ENCODE measurements around the gene COL6A2.
"Not testable (repeated sequence)": the region's sequence is repeated elsewhere in the genome, so short reads cannot be mapped to it uniquely, and the experiment has no call there.

COL6A2 gene

DNA sequence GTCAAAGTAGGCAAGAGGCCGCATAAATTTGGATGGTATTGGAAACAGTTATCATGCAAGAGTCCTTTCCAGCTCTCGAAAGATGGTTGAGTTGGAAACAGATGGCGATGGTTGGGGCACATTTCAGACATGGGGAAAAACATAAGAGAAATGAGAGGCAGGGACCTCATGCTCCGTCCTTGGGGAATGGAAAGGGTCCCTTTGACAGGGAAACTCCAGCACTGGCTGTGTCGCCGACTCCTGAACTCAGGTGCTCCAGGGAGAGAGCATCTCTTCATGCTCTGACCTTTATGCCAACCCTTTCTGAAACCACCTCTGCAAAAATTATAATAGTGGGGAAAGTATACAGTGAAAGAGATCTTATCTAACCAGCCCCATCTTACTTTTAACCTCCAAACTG, 36.8 kb upstream of the COL6A2 start:
- no peak for DNase-seq

DNA sequence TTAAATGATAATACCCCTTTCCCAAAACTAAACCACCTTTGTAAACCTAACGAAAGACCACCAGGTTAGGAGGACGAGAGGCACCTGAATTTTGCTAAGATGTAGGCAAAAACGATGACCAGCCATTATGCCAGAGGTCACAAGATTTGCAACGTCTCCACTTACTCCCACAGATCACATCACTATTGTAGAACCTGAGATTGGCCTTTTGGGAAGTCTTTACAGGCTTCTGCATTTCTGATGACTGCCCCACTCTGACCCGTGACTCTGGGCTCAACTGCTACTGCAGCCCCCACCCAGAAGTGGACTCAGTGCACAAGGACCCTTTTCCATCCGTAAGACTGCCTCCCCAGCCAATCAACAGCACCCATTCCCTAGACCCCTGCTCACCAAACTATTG, 36.4 kb upstream of the COL6A2 start:
- DNase-seq: no peak

- DNase-seq: no peak
These were observed 36.0 kb upstream of the COL6A2 start for GRCh38 chr21:46061950-46062349.

DNA sequence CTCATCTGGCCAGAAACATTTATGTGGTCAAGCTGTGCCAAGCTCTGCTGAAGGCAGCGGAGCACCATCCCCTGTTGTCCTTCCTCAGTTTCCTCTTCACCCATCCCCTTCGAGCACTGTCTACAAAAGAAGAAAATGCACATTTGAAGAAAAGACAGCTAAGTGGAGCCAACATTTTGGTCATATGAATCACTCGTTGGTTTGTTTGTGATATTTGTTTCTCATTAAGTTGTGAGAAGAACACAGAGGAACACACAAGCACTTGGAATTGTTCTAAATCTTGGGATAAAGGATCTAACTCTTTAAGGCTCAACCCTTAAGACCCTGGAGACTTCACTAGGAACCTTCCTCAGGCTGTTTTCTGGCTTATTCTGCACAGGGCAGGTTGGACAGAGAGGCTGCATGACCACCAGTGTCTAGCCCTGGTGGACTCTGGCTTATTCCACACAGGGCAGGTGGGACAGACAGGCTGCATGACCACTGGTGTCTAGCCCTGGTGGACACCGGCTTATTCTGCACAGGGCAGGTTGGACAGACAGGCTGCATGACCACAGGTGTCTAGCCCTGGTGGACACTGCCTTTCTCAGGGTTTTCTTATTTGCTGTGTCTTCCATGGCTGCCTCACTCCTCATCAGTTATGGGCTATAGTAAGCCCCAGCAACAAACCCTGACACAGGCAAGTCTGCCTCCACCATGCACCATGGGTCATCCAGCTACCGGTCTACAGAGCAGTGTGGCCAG, 35.3 kb upstream of the COL6A2 start:
- DNase-seq: no peak

DNA sequence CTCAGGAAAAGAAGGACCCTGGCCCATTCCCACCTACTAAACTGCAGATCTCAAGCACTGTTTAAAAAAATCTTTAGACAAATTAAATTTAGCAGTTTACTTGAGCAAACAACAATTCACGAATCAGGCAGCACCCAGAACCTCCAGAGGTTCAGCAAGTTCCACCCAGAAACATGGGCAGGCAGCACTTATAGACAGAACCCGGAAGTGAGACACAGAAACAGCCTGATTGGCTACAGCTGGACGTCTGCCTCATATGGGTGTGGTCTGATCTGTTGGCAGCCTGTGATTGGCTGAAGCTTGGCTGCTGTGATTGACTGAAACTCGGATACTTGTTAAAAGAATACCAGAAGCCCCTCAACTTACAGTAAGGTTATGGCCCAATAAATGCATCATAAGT, 34.7 kb upstream of the COL6A2 start:
- DNase-seq: no peak

DNA sequence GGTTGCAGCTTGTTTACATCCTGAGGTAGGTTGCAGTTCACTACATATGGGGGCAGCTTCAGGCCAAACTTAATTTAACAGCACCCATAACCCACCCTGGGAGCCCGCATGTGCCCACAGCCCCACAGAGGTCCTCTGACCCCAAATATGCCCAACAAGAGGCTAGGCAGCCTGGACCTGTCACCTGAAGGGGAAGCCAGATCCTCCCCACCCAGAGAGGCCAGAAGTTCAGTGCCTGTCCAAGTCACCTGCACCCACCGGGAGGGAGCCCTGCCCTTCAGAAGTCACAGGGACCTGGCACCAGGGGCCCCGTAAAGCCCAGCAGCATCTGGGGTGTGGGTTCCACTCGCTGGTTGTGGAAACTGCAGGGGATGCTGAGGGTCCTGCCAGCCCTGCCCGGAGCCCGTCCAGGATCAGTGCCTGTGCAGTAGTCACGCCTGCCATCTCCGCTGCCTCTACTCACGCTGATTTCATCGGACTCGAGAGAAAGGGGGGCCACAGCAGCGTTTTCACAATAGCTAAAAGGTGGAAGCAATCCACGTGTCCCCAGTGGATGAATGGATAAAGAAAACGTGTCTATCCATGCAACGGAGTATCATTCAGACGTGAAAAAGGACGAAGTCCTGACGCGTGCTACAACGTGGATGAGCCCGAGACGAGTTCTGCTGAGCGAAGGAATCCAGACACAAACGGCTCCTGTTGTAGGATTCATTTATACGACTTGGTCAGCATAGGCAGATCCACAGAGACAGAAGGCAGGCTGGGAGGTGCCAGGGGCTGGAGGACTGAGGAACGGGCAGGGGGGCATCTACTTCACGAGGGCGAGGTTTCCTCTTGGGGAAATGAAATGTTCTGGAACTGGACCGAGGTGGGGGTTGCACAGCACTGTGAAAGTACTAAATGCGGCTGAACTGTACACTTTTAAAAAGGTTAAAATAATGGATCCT, 33.9 kb upstream of the COL6A2 start:
- no peak for DNase-seq

- no peak for DNase-seq
These were observed 33.1 kb upstream of the COL6A2 start for GRCh38 chr21:46064870-46065214.

- no peak for DNase-seq
These were observed 32.5 kb upstream of the COL6A2 start for GRCh38 chr21:46065215-46065913.

- DNase-seq: no peak
These were observed 31.9 kb upstream of the COL6A2 start for GRCh38 chr21:46065914-46066551.

GRCh38 chr21:46066591-46067331, 31.2 kb upstream of the COL6A2 start:
- DNase-seq: no peak

GRCh38 chr21:46067505-46068201, 30.3 kb upstream of the COL6A2 start:
- DNase-seq: no peak

GRCh38 chr21:46068516-46069079, 29.3 kb upstream of the COL6A2 start:
- no peak for DNase-seq

DNA sequence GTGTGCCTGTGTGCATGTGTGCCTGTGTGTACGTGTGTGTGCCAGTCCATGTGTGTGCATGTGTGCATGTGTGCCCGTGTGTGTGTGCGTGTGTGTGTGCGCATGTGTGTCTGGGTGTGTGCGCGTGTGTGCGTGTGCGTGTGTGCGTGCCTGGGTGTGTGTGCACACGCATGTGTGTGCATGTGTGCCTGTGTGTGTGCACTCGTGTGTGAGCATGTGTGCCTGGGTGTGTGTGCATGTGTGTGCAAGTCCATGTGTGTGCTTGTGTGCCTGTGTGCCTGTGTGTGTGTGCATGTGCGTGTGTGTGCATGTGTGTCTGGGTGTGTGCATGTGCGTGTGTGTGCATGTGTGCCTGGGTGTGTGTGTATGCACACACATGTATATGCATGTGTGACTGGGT, 28.7 kb upstream of the COL6A2 start:
- no peak for DNase-seq

DNA sequence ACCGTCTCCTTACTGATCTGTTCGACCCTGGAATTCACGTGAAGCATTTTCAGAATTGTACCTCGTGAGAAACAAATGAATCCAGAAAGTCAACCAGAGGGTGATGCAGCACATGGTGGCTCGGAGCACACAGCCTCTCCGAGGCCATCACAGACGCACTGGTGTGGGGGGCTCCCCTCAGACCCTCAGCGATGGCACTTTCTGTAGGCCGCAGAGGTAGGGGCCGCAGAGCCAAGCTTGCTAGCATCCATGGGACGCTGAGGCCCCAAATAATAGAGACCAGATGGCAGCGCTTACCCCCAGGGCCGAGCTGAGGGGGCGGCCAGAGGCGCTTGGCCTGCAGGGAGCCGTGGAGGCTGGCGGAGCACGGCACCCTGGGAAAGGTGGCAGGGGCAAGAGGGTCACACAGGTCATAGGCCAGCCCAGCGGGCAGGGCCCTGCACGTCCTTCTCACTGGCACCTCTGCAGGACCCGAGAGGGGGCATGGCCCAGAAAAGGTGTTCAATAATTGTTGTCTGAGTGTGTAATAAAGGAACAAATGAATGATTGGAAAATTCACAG, 28.1 kb upstream of the COL6A2 start:
- DNase-seq: no peak

DNA sequence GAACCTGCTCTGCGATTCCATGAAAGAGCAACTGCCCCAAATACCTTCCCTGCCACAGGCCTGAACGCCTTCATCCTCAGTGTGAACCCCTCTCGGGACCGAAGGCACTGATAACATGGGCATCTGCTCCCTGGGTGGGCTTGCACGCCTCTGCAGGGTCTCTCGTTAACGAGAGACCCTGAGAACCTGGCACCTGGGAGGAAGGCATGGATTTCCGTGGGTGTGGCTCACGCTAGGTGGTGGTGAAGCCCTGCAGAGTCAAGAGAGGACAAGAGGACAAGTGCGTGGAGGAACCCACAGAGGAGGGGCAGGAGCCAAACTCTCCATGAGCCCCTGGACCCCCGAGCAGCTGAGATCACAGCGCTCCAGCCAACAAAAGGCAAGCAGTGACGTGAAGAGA, 26.8 kb upstream of the COL6A2 start:
- DNase-seq: no peak

DNA sequence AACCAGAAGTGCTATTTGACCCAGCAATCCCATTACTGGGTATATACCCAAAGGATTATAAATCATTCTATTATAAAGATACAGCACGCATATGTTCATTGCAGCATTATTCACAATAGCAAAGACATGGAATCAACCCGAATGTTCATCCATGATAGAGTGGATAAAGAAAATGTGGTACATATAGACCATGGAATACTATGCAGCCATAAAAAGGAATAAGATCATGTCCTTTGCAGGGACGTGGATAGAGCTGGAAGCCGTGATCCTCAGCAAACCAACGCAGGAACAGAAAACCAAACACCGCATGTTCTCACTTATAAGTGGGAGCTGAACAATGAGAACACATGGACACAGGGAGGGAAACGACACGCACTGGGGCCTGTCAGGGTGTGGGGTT, 21.2 kb upstream of the COL6A2 start:
- not testable (repeated sequence) for DNase-seq

DNA sequence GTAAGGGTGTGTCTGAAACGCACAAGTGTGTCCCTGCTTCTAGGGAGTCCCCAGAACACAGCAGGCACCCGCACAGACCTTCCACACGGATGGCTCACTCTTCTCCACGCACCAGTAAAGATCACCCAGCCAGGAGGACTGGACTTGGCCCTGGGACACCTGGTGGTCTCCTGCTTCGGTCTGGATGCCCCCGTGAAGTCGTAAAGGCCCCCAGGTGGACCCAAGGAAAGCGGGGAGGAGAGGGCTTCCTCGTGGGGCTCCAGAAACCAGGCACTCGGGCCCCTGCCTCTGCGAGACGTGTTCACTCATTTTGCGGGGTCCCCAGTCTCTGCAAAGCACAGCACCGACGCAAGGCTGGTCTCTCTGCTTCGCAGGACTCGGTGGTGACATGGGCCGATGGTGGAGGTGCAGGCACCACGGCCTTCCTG, 20.2 kb upstream of the COL6A2 start:
- DNase-seq: no peak

DNA sequence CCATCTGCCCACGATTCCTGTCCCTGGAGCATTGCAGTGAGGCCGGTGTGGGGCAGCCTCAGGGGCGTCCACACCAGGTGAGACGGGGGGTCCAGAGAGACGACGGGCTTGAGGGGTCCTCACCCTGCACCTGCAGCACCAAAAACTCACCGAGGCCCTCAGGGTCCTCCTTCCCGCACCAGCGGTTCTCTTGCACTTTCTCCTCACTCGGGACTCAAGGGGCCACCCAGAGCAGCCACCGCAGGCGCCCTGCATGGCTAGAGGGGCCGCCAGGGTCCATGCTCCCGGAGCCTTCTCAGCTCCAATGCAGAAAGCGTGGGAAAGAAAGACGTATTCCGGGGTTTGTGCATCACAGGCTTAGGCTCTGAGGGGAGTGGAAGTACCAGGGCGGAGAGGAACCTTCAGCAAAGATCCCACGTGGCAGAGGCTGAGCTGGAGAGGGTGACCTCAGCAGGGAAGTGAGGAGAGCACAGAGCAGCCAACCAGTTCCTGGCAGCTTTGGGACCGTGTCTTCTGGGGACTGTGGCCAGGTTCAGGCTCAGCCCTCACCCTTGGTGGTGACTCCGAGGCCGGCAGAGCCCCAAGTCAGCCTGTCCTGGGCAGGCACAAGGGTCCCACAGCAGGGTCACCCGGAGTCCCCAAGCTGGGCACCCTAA, 19.5 kb upstream of the COL6A2 start:
- no peak for DNase-seq

DNA sequence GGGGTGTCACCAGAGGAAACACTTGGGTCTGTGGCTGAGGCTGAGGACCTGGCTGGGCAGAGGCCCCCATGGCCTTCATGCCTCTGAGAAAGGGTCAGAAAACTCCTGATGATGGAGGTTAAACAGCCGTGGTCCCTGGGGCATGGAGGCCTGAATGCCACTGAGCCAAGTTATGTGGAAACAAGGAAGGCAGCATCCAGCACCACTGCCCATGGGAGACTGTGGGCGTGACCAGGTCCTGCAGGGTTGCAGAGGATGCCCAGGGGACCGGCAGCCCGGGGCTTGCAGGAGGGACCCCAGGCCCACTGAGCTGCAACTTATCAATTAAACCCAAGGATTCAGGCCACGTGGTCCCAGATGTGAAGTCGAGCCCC, 18.9 kb upstream of the COL6A2 start:
- no peak for DNase-seq

GRCh38 chr21:46079352-46080170, 18.4 kb upstream of the COL6A2 start:
- no peak for DNase-seq
